ENCODE measurements around the gene RPIA. TPM values are rescaled to one million over a fixed set of nuclear protein-coding genes. Genes with fewer than 3 reads are reported as not detected.

The RPIA gene
- total RNA-seq, 1 donor from 2014 or later, result 8.9 TPM

DNA sequence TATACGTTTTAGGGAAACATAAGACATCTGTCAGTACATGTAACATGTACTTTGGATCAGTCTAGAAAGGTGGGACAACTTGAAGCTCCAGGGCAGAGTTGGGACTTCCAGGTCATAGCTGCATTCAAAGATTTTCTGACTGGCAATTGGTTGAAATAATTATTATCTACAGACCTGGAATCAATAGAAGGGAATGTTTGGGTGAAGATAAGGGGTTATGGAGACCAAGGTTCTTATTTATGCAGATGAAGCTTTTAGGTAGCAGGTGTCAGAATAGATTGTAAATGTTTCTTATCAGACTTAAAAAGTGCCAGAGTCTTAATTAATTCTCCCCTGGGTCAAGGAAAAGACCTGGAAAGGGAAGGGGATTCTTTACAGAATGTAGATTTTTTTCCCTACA, 19.8 kb downstream of the RPIA start:
- no peak for DNase-seq (ENCODE audit: low read depth)
- no peaks in the 10 kb centered on the region for H3K36me3 ChIP-seq (ENCODE audit: control insufficient read depth, insufficient read depth, low read length)
- TF ChIP-seq CTCF (IDR thresholded peaks at IDR 0.05; ENCODE audit: insufficient read depth, low read length, poor library complexity, severe bottlenecking), result no peak

GRCh38 chr2:88711897-88712296, 20.4 kb downstream of the RPIA start:
- TF ChIP-seq CTCF (IDR thresholded peaks at IDR 0.05; ENCODE audit: insufficient read depth, low read length, poor library complexity, severe bottlenecking), result no peak
- Histone ChIP-seq H3K27me3 (ENCODE audit: control insufficient read depth, insufficient read depth, low read length) (no peaks in the 10 kb centered on the region), H3K4me3 (ENCODE audit: low read depth, low read length) (no peak overlapping the region), H3K36me3 (ENCODE audit: control insufficient read depth, insufficient read depth, low read length) (no peaks in the 10 kb centered on the region)
- DNase-seq (ENCODE audit: low read depth), result no peak

More for the DNA sequence above, 19.8 kb downstream of the RPIA start:
- Histone ChIP-seq H3K27me3 (ENCODE audit: control insufficient read depth, insufficient read depth, low read length) (no peaks in the 10 kb centered on the region), H3K4me3 (ENCODE audit: low read depth, low read length) (no peak overlapping the region)

DNA sequence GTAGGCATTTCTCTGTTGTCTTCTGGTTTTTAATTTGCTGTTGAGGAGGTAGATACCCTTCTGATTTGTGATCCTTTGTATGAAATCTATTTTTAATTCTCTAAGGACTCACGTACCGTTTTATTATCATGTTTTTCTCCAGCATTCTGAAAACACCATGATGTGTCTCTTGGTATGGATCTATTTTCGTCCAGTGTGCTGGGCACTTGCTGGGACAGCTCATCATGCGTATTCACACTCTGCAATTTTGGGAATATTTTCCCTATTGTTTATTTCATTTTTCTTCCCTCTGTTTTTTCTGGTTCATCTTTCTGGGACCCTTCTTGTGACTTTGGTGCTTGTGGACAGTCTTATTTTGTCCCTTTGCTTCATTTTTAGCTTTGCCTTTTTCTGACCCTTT, 21.9 kb downstream of the RPIA start:
- no peaks in the 10 kb centered on the region for H3K36me3 ChIP-seq (ENCODE audit: control insufficient read depth, insufficient read depth, low read length)
- no peak for DNase-seq (ENCODE audit: low read depth)
- H3K4me3 ChIP-seq (ENCODE audit: low read depth, low read length), result no peak overlapping the region
- no peaks in the 10 kb centered on the region for H3K27me3 ChIP-seq (ENCODE audit: control insufficient read depth, insufficient read depth, low read length)
- TF ChIP-seq CTCF (IDR thresholded peaks at IDR 0.05; ENCODE audit: insufficient read depth, low read length, poor library complexity, severe bottlenecking), result no peak

DNA sequence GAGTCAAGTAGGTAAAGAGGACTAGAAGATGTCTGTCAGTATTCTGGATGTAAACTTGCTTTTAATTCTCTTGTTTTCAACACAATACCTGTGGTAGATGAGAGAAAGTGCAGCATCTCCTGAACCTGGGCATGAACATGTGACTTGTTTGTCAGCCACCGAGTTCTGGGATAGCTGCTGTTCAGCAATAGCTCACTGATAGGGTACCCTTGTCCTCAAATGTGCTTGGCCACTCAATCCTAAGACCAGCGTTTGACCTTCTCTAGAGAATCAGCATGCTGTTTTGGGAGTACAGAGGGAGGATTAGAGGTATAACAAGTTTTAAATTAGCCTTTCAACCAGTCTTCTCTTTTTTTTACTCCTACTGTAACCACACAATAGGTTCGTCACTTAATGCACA, 23.2 kb downstream of the RPIA start:
- no peaks in the 10 kb centered on the region for H3K27me3 ChIP-seq (ENCODE audit: control insufficient read depth, insufficient read depth, low read length)
- H3K36me3 ChIP-seq (ENCODE audit: control insufficient read depth, insufficient read depth, low read length), result no peaks in the 10 kb centered on the region
- H3K4me3 ChIP-seq (ENCODE audit: low read depth, low read length), result no peak overlapping the region
- DNase-seq (ENCODE audit: low read depth), result no peak
- no peak for TF ChIP-seq CTCF (IDR thresholded peaks at IDR 0.05; ENCODE audit: insufficient read depth, low read length, poor library complexity, severe bottlenecking)

GRCh38 chr2:88720399-88720798, 28.9 kb downstream of the RPIA start:
- no peak for DNase-seq (ENCODE audit: low read depth)
- no peak overlapping the region for H3K4me3 ChIP-seq (ENCODE audit: low read depth, low read length)
- H3K36me3 ChIP-seq (ENCODE audit: control insufficient read depth, insufficient read depth, low read length), result no peaks in the 10 kb centered on the region
- H3K27me3 ChIP-seq (ENCODE audit: control insufficient read depth, insufficient read depth, low read length), result no peaks in the 10 kb centered on the region
- TF ChIP-seq CTCF (IDR thresholded peaks at IDR 0.05; ENCODE audit: insufficient read depth, low read length, poor library complexity, severe bottlenecking), result no peak

- Histone ChIP-seq H3K4me3 (ENCODE audit: low read depth, low read length) (no peak overlapping the region), H3K27me3 (ENCODE audit: control insufficient read depth, insufficient read depth, low read length) (no peaks in the 10 kb centered on the region), H3K36me3 (ENCODE audit: control insufficient read depth, insufficient read depth, low read length) (no peaks in the 10 kb centered on the region)
- TF ChIP-seq CTCF (IDR thresholded peaks at IDR 0.05; ENCODE audit: insufficient read depth, low read length, poor library complexity, severe bottlenecking), result no peak
- DNase-seq (ENCODE audit: low read depth), result no peak
These were observed 29.8 kb downstream of the RPIA start for GRCh38 chr2:88721268-88721667.

Measured in kidney epithelial cell (primary cell).